ENCODE results near the gene WDR76.

GRCh38 chr15:43796566-43796965, 30.2 kb upstream of the WDR76 start:
- TF ChIP-seq CTCF (IDR thresholded peaks at IDR 0.05) (no peak), POLR2A (IDR thresholded peaks at IDR 0.05) (no peak)
